GM06990 (cell line): ENCODE results near the gene NAGS.

Experiments used
- DNase-seq: peaks from one replicate; pipeline ENCODE4 v3.0.0-alpha.2; 2011; ENCODE audit not compliant: insufficient read length; ENCODE audit errors: extremely low read depth
- H3K27me3 ChIP-seq: replicated peaks from 2 replicates; pipeline ENCODE4 v1.6.0; 2011; ENCODE audit warnings: low read length; ENCODE audit not compliant: control insufficient read depth, insufficient read depth
- H3K36me3 ChIP-seq: 2 replicates; pipeline ENCODE4 v1.5.1; 2011; ENCODE audit warnings: low read length; ENCODE audit not compliant: control insufficient read depth, insufficient read depth
- H3K4me3 ChIP-seq: replicated peaks from 2 replicates; pipeline ENCODE4 v1.5.1; 2011; ENCODE audit warnings: low read depth, mild to moderate bottlenecking, control low read depth, low read length
- TF ChIP-seq, protein P1 (sequence below): IDR thresholded peaks from 2 replicates; pipeline ENCODE4 v1.5.1; 2011; ENCODE audit warnings: low read length, control low read depth, mild to moderate bottlenecking, inconsistent platforms; ENCODE audit not compliant: insufficient read depth, poor library complexity, severe bottlenecking

NAGS gene

DNA sequence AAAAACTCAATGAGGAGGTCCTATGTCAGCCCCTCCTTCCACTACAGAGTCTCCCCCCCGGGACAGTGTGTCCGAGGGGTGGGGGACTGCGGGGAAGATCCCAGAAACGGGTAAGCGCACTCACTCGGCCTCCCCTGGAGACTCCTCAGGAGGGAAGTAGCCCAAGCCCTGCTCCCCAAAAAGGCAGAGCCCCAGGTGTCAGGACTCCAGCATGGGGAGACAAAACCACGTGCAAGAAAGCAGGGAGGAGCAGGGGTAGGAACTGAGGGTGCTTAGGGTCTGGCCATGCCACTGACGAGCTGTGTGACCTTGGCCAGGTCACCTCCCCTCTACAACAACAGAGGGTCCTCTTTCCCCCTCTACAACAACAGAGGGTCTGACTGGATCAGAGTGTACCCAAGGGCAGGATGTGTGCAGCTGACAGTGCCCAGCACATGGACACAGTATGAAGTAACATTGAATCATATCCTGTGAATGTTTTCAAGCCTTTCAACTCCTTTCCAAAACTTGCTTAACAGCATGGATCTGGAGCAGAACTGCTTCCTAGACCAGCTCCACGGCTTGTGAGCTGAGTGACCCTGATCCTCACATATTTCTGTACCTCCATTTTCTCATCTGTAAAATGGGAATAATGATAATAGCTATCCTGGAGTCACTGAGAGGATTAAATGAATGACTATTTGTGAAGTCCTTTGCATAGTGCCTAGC is 2.1 kb upstream of the NAGS start:
- Histone ChIP-seq H3K4me3 (no peak overlapping the region), H3K36me3 (no peaks in the 10 kb centered on the region), H3K27me3 (peaks cover 3% of the 10 kb centered on the region)
- no peak for DNase-seq
- TF ChIP-seq, protein P1, sequence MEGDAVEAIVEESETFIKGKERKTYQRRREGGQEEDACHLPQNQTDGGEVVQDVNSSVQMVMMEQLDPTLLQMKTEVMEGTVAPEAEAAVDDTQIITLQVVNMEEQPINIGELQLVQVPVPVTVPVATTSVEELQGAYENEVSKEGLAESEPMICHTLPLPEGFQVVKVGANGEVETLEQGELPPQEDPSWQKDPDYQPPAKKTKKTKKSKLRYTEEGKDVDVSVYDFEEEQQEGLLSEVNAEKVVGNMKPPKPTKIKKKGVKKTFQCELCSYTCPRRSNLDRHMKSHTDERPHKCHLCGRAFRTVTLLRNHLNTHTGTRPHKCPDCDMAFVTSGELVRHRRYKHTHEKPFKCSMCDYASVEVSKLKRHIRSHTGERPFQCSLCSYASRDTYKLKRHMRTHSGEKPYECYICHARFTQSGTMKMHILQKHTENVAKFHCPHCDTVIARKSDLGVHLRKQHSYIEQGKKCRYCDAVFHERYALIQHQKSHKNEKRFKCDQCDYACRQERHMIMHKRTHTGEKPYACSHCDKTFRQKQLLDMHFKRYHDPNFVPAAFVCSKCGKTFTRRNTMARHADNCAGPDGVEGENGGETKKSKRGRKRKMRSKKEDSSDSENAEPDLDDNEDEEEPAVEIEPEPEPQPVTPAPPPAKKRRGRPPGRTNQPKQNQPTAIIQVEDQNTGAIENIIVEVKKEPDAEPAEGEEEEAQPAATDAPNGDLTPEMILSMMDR = no peak

DNA sequence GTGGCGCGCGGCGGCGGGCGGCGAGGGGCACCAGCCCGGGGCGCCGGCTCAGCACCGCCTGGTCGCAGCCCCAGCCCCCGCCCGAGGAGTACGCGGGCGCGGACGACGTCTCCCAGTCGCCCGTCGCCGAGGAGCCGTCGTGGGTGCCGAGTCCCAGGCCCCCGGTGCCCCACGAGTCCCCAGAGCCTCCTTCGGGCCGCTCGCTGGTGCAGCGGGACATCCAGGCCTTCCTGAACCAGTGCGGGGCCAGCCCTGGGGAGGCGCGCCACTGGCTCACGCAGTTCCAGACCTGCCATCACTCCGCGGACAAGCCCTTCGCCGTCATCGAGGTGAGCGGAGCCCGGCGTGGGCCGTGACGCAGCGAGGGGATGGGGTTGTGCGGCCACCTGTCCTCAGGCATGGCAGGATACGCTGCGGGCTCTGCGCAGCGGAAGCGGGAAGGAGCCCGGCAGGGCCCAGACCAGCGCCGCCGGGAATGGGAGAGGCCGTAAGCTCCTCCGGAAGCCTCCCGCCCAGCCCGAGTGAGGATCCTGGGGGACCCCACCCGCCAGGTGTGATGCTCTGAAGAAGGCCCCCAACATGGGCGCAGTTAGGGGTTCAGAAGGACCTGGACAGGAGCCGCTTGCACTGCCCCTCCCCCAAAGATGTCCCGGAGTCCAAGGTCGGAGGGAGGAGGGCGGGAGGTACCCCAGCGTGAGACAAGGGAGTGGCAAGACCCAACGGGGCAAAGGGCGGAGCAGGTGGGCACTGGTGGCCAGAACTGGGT is 522 bp downstream of the NAGS start:
- peaks cover 1% of the 10 kb centered on the region; the same call in 1 of the 2 replicates for H3K36me3 ChIP-seq
- TF ChIP-seq, protein P1 = no peak
- H3K4me3 ChIP-seq = no peak overlapping the region

DNA sequence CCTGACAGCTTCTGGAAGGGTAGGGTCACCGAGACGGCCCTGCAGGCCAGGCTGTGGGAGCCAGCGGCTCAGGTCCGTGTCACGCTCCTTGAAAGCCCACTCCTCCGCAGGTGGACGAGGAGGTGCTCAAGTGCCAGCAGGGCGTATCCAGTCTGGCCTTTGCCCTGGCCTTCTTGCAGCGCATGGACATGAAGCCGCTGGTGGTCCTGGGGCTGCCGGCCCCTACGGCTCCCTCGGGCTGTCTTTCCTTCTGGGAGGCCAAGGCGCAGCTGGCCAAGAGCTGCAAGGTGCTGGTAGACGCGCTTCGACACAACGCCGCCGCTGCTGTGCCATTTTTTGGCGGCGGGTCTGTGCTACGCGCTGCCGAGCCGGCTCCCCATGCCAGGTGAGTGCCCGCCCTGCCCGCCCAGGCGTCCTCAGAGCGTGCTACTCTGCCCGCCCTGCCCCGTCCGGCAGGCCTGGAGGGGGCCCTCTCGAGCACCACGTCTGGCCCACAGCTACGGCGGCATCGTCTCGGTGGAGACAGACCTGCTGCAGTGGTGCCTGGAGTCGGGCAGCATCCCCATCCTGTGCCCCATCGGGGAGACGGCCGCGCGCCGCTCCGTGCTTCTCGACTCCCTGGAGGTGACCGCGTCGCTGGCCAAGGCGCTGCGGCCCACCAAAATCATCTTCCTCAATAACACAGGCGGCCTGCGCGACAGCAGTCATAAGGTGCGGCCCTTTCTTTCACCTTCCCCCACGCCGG is 1.3 kb downstream of the NAGS start:
- H3K27me3 ChIP-seq = peaks cover 1% of the 10 kb centered on the region; the same call in 1 of the 2 replicates
- peak overlapping the region; percentile 66; the same call in 1 of the 2 replicates for H3K4me3 ChIP-seq
- peak; percentile 32 for DNase-seq

More for the DNA sequence above, 522 bp downstream of the NAGS start:
- DNase-seq = no peak
- H3K27me3 ChIP-seq = peaks cover 3% of the 10 kb centered on the region

DNA sequence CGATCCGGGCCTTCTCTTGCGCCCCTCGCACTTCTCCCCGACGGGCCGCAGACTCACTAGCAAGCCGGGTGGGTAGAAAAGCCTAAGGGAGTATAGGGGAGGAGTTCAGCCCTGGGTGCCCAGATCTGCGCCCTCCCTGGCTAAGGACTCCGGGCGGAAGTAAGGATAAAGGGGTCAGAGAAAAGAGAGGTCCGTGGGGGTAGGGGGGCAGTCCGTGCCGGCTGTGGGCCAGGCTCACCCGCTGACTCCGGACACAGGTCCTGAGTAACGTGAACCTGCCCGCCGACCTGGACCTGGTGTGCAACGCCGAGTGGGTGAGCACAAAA is 1.8 kb downstream of the NAGS start:
- peak overlapping the region; percentile 66 for H3K4me3 ChIP-seq
- peaks cover 1% of the 10 kb centered on the region; the same call in 1 of the 2 replicates for H3K27me3 ChIP-seq
- DNase-seq = no peak
- TF ChIP-seq, protein P1 = no peak
- H3K36me3 ChIP-seq = peaks cover 4% of the 10 kb centered on the region; the same call in 1 of the 2 replicates

More for the DNA sequence above, 1.3 kb downstream of the NAGS start:
- H3K36me3 ChIP-seq = peaks cover 3% of the 10 kb centered on the region; the same call in 1 of the 2 replicates
- TF ChIP-seq, protein P1 = peak; percentile 13

DNA sequence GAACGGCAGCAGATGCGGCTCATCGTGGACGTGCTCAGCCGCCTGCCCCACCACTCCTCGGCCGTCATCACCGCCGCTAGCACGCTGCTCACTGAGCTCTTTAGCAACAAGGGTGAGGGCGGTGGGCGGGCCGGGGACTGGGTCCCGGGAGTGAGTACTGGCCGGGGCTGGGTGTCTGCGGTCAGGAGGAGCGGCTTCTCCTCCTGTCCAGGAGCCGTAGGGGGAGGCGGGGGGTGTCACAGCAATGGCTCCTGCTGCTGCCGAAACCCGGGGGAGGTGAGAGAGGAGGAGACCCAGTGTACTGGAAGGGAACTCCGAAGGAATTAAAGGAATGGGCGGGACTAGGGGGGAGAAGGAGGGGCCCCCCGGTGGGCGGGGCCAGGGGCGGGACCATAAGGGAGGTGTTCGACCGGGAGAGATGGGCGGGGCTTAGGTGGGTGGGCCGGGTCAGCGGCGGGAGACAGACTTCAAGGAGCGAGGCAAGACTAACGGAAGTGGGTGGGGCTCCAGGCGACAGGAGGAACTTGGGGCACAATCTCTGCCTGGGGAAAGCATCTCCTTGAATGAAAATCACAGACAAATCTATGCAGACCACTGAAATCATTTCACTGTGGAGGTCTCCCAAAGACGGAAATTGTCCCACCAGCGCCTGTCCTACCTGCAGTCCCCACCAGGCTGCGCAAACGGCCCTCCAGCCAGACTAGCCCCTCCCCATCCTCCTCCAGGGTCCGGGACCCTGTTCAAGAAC is 2.4 kb downstream of the NAGS start:
- peaks cover 7% of the 10 kb centered on the region; the same call in 1 of the 2 replicates for H3K36me3 ChIP-seq
- H3K27me3 ChIP-seq = peaks cover 1% of the 10 kb centered on the region; the same call in 1 of the 2 replicates
- TF ChIP-seq, protein P1 = peak; percentile 57
- DNase-seq = peak; percentile 93
- peak overlapping the region; percentile 66 for H3K4me3 ChIP-seq
